ENCODE measurements around the gene ZSCAN10.
"Not testable (repeated sequence)": the region's sequence is repeated elsewhere in the genome, so short reads cannot be mapped to it uniquely, and the experiment has no call there.

Gene ZSCAN10

GRCh38 chr16:3080024-3080423 is 19.1 kb downstream of the ZSCAN10 start:
- no peak overlapping the region for H3K27ac ChIP-seq
- TF ChIP-seq ZFX (IDR thresholded peaks at IDR 0.05; ENCODE audit: borderline replicate concordance) (no peak), CTCF (IDR thresholded peaks at IDR 0.05) (no peak)

- no peak overlapping the region for H3K27ac ChIP-seq
These were observed 22.5 kb downstream of the ZSCAN10 start for GRCh38 chr16:3076577-3076976.

GRCh38 chr16:3075946-3076345 is 23.1 kb downstream of the ZSCAN10 start:
- H3K27ac ChIP-seq: not testable (repeated sequence)

More at GRCh38 chr16:3076577-3076976, 22.5 kb downstream of the ZSCAN10 start:
- TF ChIP-seq ZFX (IDR thresholded peaks at IDR 0.05; ENCODE audit: borderline replicate concordance) (no peak), CTCF (IDR thresholded peaks at IDR 0.05) (no peak)

GRCh38 chr16:3075523-3075915 is 23.6 kb downstream of the ZSCAN10 start:
- no peak overlapping the region for H3K27ac ChIP-seq
- TF ChIP-seq CTCF (IDR thresholded peaks at IDR 0.05) (no peak), ZFX (IDR thresholded peaks at IDR 0.05; ENCODE audit: borderline replicate concordance) (no peak)

GRCh38 chr16:3074860-3075522 is 24.1 kb downstream of the ZSCAN10 start:
- no peak overlapping the region for H3K27ac ChIP-seq
- TF ChIP-seq CTCF (IDR thresholded peaks at IDR 0.05) (no peak), ZFX (IDR thresholded peaks at IDR 0.05; ENCODE audit: borderline replicate concordance) (no peak)

- H3K27ac ChIP-seq: no peak overlapping the region
These were observed 25.6 kb downstream of the ZSCAN10 start for GRCh38 chr16:3073448-3073847.

GRCh38 chr16:3072576-3073263 is 26.4 kb downstream of the ZSCAN10 start:
- H3K27ac ChIP-seq: not testable (repeated sequence)

More at GRCh38 chr16:3073448-3073847, 25.6 kb downstream of the ZSCAN10 start:
- TF ChIP-seq CTCF (IDR thresholded peaks at IDR 0.05): no peak
- no peak for TF ChIP-seq ZFX (IDR thresholded peaks at IDR 0.05; ENCODE audit: borderline replicate concordance)

GRCh38 chr16:3072148-3072547 is 26.9 kb downstream of the ZSCAN10 start:
- H3K27ac ChIP-seq: not testable (repeated sequence)

- TF ChIP-seq CTCF (IDR thresholded peaks at IDR 0.05): no peak
- TF ChIP-seq ZFX (IDR thresholded peaks at IDR 0.05; ENCODE audit: borderline replicate concordance): no peak
- no peak overlapping the region for H3K27ac ChIP-seq
These were observed 27.4 kb downstream of the ZSCAN10 start for GRCh38 chr16:3071655-3072054.

Measured in 22Rv1 (cell line).